Stimulated activated CD8-positive, alpha-beta memory T cell treated with anti-CD3 and anti-CD28 coated beads, Interleukin-4, amount 100 ng/mL, for 1 hour (primary cell): ENCODE results near the gene SEPTIN12.

ENCODE experiments used
- DNase-seq, 2 donors: peaks; one replicate each; pipeline ENCODE4 v3.0.0-alpha.2; 2020; ENCODE audit warnings: low read depth in 2 of 2, low spot score in 1 of 2

The SEPTIN12 gene

DNA sequence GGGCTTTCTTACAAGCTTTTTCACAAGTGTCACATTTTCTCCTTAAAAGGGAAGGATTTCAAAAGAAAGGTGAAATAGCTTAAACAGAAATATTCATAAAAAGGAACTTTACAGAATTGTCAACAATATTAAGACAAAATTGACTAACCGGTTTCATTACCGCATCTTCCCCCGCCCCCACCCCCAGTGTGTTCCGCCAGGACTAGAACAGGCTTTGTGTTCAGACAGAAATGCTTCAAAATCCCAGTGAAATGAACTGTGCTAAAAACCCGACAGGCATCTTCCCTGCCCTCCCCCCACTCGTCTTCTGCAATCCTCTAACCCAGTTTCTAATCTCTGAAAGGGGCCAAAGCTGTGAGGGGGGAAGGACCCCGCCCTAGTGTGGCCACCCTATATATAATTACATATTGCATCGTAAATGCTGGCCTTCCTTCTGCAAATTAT lies 15.3 kb upstream of the SEPTIN12 start:
- DNase-seq: no peak

DNA sequence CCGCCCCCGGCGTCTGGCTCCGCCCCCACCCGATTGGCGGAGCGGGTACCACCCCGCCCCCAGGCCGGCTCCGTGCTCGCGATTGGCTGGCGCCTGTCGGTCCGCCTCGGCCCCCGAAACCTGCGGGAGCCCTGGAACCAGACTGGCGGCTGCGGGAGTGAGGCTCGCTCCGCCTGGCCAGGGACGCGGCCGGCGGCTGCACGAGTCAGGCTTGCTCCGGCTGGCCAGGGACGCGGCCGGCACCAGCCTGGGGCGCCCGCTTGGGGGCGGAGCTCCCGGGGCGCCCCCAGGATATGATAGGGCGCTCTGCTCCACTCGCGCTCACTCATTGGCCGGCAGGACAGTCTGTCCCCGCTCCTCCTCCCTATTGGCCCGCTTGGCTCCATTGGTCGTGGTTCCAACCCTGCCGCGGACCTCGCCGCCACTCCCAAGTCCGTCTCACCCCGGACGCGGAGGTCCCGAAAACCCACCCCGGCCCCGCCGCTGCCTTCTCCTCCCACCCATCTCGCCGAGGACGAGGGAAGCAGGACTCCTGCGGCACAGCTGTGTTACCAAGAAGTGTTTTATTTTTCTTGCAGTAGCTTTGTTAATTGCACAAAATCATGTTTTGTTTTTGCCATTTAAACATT lies 14.6 kb upstream of the SEPTIN12 start:
- peak; percentile 72 for DNase-seq

DNA sequence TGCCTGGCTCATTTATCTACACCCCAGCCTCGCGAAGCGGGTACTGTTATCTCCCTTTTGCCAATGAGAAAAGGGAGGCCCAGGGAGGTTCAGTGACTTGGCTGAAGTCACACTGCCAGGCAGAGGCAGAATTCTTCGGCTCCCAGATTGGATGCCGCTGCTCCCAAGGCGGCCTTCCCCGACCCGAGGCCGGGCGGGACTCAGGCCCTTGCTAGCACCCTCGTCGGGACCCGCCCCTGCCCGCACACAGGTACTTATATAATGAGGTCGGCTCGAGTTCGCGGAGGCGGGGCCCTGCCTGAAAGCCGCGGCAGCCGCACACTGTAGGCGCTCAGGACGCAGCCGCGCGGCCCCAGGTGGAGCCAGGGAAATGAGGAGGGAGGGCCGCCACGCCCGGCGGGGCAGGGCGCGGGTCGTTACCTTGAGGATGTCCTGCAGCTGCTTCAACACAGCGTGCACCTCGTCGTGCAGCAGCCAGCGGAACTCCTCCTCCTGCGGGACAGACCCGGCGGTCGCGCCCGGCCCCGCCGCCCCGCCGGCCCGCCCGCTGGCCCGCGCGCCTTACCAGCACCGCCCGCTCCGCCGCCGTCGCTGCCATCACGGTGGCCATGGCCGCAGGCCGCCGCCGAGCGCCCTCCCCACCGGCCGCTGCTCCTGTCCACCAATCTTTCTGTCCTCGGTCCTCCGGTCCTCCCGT lies 14.0 kb upstream of the SEPTIN12 start, which contains the start of gene ROGDI:
Gene ROGDI, minus strand, starts transcription at position 672 of the 697 bp plus-strand sequence. Its CDS starts 62 bp downstream, at position 610.
- peak; percentile 44 to 57 for DNase-seq

DNA sequence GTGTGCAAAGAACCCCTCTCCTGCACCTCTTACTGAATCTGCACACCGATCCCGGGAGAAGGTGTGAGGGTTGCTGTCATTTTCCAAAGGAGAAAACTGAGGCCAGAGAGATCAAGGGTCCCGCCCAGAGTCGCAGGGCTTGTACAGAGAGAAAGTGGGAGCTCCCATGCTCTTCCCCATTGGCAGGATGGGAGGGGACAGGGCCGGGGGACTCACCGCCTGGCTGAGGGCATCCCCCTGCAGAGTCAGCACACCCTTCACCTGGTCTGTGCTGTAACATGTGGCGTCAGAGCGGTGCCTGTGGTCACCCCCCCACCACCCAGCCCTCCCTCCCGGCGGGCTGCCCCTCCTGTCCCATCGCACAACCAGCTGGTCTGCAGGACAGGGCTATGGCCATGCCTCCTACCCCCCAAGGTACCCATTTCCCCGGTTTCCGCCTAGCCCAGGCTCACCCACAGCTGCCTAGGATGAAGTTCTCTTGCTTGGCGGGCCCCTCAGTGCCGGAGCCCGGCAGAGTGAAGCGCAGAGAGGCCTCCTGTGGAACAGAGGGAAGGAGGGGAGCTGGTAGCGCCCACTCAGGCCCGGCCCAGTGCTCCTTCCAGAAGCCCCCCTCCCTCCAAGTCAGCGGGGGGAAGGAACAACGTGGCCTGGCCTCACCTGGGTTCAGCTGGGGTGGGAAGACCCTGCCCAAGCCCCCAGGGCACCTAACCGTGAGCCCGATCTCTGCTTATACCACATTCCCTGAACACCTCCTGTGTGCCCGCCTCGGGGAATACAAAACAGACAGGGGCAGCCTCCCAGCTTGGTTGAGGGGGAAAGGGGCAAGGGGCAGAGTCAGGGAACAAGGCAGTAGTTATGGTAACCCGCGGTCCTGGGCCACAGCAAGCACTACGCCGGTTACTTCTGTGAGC lies 13.2 kb upstream of the SEPTIN12 start:
- no peak for DNase-seq

DNA sequence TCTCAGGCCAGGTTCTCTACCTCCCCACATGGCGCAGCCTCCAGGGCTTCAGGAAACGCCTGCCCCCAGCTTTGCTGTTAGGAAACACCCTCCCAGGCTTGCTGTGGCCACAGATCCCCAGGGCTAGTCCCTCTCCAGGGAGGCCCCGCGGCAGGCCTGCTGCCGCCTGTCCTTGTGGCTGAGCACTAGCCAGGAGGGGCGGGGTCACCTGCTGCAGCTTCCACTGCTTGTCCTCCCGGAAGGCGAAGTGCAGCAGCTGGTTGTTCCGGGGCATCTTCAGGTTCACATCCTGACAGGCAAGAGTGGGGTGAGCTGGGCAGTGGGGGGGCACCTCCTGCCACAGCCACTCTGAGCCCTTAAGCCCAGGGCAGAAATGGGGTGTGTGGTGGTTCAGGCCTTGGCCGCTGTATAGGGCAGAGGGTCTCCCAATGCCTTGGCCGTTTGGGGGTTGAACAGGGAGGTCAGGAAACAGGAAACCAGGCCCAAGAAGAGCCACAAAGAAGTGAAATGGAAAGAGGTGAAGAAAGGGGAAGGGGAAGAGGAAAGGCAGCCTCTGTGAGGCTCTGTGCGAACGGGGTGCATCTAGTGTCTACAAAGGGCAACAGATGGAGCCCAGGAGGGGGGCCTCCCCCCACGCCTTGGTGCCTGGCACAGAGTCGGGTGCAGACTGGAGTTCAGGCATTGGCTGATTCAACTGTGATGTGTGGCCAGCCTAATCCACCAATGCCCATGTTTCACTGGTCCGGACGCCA lies 12.3 kb upstream of the SEPTIN12 start:
- no peak for DNase-seq

DNA sequence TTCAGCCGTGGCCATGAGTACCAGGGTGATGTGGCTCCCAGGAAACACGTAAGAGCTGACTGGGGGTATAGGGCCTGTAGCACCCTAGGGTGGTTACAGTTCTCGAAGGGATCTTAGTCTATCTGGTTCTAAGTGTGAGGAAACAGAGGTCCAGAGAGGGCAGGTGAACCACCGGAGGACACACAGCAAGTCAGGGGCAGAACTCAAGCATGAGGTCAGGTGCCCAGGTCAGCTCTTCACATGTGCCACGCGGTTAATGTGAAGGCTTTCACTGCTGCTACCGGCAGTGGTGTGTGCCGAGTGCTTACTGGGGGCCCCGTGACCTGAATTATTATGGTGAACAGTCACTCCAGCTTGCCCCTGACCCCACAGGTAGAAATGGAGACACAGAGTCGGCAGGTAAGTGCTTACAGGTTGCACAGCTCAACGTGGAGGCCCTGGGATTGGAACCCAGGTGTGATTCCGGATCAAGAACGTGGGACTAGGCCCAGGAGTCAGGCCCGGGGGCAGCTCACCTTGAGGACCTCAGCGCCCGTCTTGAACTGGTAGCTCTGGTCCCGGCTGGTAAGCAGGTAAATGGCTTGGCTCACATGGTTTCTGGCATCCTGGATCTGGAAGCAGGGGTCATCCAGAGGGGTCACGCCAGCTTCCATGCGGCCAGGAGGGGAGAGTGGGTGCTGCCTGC lies 11.2 kb upstream of the SEPTIN12 start:
- DNase-seq: no peak

DNA sequence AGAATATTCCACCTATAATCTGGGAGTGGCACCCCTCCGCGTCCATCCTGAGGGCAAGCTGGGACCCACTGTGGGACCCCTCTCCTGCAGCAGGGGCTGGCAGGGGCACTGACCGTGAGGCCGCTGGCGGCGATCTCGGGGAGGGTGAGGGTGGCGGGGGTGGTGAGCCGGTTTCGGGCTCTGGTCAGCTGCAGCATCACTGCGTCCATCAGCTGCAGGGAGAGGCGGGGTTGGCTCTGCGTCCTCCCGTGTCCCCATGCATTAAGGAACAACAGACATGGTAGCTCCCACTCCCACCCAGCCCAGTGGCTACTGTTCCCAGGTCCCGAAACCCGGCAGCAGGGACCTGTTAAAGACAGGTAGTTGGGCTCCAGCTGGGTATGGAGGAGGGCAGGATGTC lies 10.3 kb upstream of the SEPTIN12 start:
- DNase-seq: no peak

DNA sequence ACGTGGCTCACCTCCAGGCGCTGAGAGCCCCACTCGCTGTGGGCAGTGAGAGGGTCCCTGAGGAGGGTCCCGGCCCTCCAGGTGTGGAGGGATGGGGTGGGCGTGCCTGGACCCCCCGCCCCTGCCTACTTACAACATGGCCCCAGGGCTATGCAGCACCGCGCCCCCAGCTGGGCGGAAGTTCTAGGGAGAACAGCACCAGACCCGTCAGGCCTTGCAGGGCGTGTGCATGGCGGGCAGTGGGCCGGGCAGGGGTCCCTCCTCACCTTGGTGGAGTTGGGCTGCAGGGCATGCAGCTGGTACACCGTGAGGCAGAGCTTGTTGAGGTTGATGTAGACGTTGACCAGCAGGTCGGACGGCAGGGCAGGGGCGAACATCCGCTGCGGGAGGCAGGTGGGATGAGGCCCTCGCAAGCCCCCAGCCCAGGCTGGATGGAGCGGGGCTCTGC lies 9.7 kb upstream of the SEPTIN12 start:
- no peak for DNase-seq

DNA sequence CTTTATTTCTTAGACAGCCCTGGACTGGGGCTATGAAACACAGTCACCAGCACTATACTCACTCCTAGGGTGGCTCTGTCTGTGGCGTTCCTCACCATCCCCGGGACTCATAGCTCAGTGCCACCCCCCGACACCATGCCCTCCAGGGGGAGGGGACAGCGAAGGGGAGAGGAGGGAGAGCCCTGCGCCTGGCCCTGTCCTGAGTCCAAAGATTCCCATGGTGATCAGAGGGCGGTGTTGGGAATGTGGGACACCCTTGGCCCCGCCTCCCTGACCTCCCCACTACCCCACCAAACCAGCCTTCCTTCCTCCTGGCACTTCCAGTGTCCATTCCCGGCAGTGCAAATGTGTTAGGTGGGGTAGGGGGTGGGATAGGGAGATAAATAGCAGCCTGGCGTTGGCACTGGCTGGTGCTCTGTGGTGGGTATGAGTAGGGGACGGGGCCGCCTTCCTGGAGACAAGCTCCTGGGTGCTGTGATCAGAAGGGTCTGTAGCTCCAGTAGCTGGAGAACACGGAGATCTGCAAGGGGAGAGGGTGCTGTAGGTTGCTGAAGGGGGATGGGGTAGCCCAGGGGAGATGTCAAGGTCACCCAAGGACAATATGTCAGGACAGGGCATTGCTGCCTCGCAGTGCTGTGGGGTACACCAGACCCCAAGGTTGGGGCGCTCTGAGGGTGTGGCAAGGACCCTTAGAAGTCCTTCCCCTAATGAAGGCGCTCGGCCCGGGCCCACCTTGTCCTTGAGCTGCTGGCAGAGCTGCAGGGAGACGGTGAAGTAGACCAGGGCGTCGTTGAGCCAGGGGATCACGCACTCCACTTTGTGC lies 9.0 kb upstream of the SEPTIN12 start:
- no peak for DNase-seq

DNA sequence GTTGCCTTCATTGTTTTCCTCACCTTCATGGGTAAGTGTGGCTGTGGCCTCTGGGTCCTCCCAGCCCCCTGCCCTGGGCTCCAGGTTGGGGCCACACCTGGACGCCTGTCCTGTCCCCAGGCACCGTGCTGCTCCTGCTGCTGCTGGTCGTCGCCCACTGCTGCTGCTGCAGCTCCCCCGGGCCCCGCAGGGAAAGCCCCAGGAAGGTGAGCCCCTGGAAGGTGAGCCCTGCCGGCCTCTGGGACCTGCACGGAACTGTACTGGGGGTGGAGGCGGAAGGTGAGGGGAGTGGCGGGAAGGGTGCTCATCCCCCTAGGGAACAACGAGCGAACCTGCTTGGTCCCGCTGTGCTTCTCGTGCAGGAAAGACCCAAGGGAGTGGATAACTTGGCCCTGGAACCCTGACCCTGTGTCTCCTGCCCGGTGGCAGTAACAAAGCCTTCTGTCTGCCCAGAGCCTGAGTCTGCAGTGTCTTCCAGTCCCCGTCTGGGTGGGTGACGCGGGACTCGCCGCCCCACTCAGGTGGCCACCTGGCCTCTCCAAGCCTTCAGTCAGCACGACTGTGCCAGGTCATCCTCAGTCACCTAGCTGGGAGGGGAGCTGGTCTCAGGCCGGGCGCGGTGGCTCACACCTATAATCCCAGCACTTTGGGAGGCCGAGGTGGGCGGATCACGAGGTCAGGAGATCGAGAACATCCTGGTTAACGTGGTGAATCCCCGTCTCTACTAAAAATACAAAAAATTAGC lies 7.9 kb upstream of the SEPTIN12 start:
- DNase-seq: no peak

DNA sequence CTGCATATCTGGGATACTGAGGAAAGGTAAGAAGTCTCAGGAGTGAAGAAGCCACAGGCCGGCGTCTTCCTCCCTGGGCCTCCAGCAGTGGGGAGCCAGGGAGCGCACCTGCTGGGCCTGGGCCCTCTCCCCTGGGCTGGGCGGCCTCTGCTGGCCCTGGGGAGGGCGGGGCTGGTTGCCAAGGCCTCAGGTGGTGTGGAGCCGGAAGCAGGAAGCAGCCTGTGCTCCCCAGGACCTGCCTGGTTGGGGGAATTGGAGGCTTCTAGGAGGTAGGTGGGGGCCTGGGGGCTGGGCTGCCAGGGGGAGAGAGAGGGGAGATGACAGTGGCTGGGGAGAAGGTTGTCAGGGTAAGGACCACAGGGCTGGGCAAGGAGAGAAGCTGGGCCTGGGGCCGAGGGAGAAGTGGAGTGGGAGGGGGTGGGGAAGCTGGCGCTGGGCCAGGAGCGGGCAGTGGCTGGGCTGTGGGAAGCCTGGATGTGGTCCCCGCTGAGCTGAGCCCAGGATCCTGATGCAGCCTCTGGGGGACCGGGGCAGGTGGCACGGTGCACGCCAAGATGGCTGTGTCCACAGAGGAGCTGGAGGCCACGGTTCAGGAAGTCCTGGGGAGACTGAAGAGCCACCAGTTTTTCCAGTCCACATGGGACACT lies 7.2 kb upstream of the SEPTIN12 start, which contains the start of gene SMIM22:
Gene SMIM22, plus strand, starts transcription at position 189 of the 647 bp plus-strand sequence. Its CDS starts 366 bp downstream, at position 555.
- DNase-seq: no peak

DNA sequence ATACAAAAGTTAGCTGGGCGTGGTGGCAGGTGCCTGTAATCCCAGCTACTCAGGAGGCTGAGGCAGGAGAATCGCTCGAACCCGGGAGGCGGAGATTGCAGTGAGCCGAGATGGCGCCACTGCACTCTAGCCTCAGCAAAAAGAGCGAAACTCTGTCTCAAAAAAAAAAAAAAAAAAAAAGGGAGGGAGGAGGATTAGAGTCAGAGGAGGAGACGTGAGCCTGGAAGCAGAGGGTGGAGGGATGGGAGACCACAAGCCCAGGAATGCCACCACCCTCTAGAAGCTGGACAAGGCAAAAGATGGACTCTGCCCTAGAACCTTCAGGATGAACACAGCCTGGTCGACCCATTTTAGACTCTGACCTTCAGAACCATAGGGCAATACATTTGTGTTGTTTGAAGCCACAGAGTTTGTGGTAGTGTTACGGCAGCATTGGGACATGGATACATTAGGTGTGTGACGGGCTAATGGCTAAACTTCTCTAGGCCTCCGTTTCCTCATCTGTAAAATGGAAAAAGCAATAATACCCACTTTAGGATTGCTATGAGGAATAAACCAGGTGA lies 4.9 kb upstream of the SEPTIN12 start:
- no peak for DNase-seq

DNA sequence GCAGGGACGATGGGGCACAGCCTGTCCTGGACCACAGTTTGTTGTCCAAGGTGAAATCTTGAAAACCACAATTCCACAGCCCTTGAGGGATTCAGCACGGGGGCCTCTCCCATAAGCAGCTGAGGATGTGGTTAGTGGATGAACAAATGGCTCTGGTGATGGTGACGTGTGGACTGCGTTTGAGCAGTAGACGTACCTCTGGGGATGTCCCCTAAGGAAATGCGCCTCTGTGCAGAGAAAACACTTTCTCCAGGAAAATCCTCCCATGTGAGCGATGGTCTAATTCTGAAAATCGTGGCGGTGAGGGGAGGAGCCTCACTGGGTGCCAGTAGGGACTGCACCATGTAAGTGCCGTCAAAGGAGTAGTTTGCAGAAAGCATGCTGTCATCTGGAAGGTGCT lies 2.7 kb upstream of the SEPTIN12 start:
- DNase-seq: no peak

DNA sequence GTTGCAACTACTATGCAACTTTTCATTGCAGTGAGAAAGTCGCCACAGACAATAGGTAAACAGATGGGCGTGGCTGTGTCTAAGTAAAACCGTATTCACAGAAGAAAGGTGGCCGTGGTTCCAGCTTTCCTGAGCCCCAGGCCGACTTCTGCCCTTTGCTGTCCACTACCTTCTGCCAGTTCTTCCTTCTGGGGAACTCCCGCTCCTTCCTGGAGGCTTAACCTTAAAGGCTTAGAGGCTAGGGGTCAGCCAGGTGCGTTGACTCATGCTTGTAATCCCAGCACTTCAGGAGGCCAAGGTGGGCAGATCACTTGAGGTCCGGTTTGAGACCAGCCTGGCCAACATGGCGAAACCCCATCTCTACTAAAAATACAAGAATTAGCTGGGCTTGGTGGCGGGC lies 2.1 kb upstream of the SEPTIN12 start:
- no peak for DNase-seq

DNA sequence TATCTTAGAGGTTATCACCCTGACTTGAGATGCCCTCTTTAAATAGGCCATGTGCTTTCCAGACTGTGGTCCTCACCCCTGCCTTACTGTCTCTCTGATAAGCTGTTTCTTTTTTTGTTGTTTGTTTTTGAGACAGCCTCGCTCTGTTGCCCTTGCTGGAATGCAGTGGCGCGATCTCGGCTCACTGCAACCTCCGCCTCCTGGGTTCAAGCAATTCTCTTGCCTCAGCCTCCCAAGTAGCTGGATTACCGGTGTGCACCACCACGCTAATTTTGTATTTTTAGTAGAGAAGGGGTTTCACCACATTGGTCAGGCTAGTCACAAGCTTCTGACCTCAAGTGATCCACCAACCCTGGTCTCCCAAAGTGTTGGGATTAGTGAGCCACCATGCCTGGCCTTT lies 765 bp upstream of the SEPTIN12 start:
- DNase-seq: no peak

DNA sequence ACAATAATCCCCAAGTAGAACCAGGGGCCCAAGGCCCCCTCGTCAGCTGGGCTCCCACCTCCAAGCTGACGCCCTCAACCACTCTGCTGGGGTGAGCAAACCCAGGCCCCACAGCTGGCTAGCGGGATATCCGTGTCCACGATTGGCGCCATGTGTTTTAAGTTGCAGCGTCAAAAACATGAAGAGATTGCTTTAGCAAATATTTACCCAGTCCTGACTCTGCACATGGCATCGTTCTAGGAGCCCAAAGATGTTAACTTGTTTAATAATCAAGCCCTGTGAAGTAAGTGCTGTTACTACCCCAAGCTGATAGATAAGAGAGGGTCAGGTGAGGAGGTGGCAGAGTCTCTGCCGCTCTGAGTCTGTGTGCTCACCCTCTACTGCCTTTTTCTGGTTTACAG lies 344 bp upstream of the SEPTIN12 start:
- DNase-seq: no peak

DNA sequence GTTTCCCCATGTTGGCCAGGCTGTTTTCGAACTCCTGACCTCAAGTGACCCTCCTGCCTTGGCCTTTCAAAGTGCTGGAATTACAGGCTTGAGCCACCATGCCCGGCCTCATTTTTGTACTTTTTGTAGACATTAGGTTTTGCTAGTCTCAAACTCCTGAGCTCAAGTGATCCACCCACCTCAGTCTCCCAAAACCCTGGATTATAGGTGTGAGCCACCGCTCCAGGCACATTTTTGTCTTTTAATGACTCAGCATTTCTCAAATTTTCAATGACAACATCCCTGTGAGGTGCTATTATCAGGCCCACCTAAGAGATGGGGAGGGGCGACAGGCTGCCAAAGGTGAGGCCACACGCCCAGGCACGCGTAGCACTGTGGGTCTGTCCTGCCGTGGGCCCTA lies 1.1 kb downstream of the SEPTIN12 start:
- DNase-seq: no peak
